Nephron progenitor cell (in vitro differentiated cells): ENCODE results near the gene RXYLT1.

ENCODE experiments used
- DNase-seq: peaks from one replicate; pipeline ENCODE4 v3.0.0; 2021
- H3K27ac Mint-ChIP-seq: 2 replicates; pipeline ENCODE4 v1.8.0; 2021; ENCODE audit warnings: mild to moderate bottlenecking, moderate library complexity, mixed read lengths
- H3K27me3 Mint-ChIP-seq: 2 replicates; pipeline ENCODE4 v1.8.0; 2021; ENCODE audit warnings: mild to moderate bottlenecking, low read depth, mixed read lengths; ENCODE audit not compliant: poor library complexity
- H3K36me3 Mint-ChIP-seq: 2 replicates; pipeline ENCODE4 v1.8.0; 2021; ENCODE audit warnings: low read depth, mixed read lengths
- H3K4me1 Mint-ChIP-seq: 2 replicates; pipeline ENCODE4 v1.8.0; 2021; ENCODE audit warnings: mixed read lengths
- H3K4me3 Mint-ChIP-seq: 2 replicates; pipeline ENCODE4 v1.8.0; 2021; ENCODE audit warnings: mild to moderate bottlenecking, moderate library complexity, mixed read lengths
- H3K9me3 Mint-ChIP-seq: 2 replicates; pipeline ENCODE4 v1.8.0; 2021; ENCODE audit warnings: mild to moderate bottlenecking, moderate library complexity, mixed read lengths
- TF ChIP-seq, protein P1 (sequence below): fragments of 200-600 bp; sonication (generic); IDR thresholded peaks from 2 replicates; pipeline ENCODE4 v1.5.0; 2021; ENCODE audit warnings: antibody characterized with exemption

RXYLT1 gene

DNA sequence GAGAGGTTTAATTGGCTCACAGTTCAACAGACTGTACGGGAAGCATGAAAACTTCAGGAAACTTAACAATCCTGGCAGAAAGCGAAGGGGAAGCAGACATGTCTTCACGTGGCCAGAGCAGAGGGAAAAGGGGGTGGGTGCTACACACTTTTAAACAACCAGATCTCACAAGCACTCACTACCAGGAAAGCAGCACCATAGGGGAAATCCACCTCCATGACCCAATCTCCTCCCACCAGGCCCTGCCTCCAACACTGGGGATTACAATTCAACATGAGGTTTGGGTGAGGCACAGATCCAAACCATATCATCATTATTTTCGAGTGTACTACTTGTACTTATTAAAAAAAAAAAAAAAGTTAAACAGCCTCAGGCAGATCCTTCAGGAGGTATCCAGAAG lies 29.9 kb downstream of the RXYLT1 start:
- no peak for DNase-seq
- no peaks in the 10 kb centered on the region for H3K9me3 Mint-ChIP-seq
- H3K4me1 Mint-ChIP-seq, result no peaks in the 10 kb centered on the region
- H3K36me3 Mint-ChIP-seq, result no peaks in the 10 kb centered on the region
- peaks cover 4% of the 10 kb centered on the region for H3K27me3 Mint-ChIP-seq
- TF ChIP-seq, protein P1, sequence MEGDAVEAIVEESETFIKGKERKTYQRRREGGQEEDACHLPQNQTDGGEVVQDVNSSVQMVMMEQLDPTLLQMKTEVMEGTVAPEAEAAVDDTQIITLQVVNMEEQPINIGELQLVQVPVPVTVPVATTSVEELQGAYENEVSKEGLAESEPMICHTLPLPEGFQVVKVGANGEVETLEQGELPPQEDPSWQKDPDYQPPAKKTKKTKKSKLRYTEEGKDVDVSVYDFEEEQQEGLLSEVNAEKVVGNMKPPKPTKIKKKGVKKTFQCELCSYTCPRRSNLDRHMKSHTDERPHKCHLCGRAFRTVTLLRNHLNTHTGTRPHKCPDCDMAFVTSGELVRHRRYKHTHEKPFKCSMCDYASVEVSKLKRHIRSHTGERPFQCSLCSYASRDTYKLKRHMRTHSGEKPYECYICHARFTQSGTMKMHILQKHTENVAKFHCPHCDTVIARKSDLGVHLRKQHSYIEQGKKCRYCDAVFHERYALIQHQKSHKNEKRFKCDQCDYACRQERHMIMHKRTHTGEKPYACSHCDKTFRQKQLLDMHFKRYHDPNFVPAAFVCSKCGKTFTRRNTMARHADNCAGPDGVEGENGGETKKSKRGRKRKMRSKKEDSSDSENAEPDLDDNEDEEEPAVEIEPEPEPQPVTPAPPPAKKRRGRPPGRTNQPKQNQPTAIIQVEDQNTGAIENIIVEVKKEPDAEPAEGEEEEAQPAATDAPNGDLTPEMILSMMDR, result no peak
- no peak overlapping the region for H3K4me3 Mint-ChIP-seq
- no peak overlapping the region for H3K27ac Mint-ChIP-seq

DNA sequence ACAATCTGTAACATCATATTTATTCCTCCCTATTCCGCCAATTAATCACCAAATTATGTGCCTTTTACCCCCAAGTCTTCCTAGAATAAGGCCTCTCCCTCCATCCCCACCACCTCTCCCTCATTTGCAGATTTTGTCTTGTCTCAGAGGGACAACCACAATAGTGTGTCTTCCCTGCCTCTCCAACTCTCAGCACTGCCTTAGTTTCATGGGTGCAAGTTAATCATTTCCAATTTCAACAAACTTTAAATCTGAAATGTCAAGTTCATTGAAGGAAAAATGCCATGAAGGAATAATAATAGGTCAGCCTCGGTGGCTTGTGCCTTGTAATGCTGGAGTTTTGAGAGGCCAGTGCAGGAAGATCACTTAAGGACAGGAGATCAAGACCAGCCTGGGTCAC lies 31.6 kb downstream of the RXYLT1 start:
- no peaks in the 10 kb centered on the region for H3K9me3 Mint-ChIP-seq
- H3K27me3 Mint-ChIP-seq, result peaks cover 4% of the 10 kb centered on the region
- TF ChIP-seq, protein P1, result no peak
- DNase-seq, result no peak
- H3K27ac Mint-ChIP-seq, result no peak overlapping the region
- no peak overlapping the region for H3K4me3 Mint-ChIP-seq
- H3K36me3 Mint-ChIP-seq, result no peaks in the 10 kb centered on the region
- no peaks in the 10 kb centered on the region for H3K4me1 Mint-ChIP-seq

DNA sequence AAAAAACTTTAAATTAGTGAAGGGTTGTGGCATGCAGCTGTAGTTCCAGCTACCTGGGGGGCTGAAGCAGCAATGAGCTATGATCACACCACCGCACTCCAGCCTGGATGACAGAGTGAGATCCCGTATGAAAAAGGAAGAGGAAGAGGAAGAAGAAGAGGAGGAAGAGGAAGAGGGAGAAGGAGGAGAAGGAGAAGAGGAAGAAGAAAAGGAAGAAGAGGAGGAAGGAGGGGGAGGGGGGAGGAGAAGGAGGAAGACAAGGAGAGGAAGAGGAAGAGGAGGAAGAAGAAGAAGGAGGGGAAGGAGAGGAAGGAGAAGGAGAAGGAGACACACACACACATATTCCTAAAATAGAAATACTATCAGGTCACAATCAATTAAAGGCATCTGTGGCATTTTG lies 32.0 kb downstream of the RXYLT1 start:
- no peaks in the 10 kb centered on the region for H3K9me3 Mint-ChIP-seq
- no peaks in the 10 kb centered on the region for H3K36me3 Mint-ChIP-seq
- H3K27ac Mint-ChIP-seq, result no peak overlapping the region
- no peak for DNase-seq
- peaks cover 4% of the 10 kb centered on the region for H3K27me3 Mint-ChIP-seq
- H3K4me1 Mint-ChIP-seq, result no peaks in the 10 kb centered on the region
- TF ChIP-seq, protein P1, result no peak
- H3K4me3 Mint-ChIP-seq, result no peak overlapping the region

DNA sequence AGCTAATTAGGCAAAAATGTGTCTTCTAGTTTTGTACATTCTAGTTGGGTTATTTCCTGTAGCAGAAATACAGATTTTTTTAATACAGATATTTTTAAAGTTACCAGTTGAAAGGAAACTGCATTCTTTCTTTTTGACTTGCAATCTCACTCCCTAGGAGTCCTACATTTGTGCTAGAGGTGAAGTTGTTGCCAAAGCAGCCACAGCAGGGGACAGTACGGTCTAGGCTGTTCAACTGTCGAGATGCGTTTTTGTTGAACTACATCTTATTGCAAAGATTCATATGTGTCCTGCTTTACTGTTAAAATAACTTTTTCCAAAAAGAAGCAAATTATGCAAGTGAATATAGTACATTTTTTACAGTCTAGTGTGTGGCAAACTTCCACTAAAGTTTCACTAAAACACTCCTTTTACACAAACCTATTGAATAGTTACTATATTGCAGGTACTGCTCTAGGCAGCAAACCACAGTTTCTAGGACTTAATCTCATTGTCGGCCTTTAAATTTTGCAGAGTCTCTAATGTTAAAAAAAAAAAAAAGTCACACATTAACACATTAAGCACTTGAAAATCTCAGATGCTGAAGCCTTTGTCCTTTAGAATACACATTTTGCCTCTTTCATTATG lies 34.5 kb downstream of the RXYLT1 start:
- Mint-ChIP-seq H3K27me3 (peaks cover 4% of the 10 kb centered on the region), H3K27ac (no peak overlapping the region), H3K4me3 (no peak overlapping the region), H3K36me3 (no peaks in the 10 kb centered on the region), H3K4me1 (no peaks in the 10 kb centered on the region), H3K9me3 (peaks cover 8% of the 10 kb centered on the region)
- TF ChIP-seq, protein P1, result no peak
- DNase-seq, result no peak

DNA sequence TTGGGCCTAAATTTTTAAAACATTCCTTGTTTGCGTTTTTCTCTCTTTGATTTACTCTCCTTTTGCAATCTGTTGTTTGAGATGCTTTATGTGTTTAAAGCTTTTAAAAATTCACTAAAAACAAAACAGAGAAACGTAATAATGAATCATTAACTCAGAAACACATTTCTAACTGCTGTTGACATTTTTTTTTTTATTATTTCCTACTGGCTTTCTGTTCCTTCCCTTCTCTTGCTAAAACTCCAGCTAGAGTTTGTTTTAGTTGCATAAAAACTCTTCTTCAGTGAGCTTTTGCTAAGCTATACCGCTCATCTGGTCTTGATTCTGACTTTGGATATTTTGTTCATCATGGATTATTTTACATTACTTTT lies 35.8 kb downstream of the RXYLT1 start:
- no peak for DNase-seq
- Mint-ChIP-seq H3K4me3 (no peak overlapping the region), H3K27me3 (peaks cover 4% of the 10 kb centered on the region), H3K4me1 (no peaks in the 10 kb centered on the region), H3K36me3 (no peaks in the 10 kb centered on the region), H3K9me3 (peaks cover 19% of the 10 kb centered on the region), H3K27ac (no peak overlapping the region)
- TF ChIP-seq, protein P1, result no peak

GRCh38 chr12:63816031-63816430 lies 36.3 kb downstream of the RXYLT1 start:
- no peak overlapping the region for H3K27ac Mint-ChIP-seq

More at GRCh38 chr12:63816031-63816430, 36.3 kb downstream of the RXYLT1 start:
- H3K4me3 Mint-ChIP-seq, result no peak overlapping the region
- DNase-seq, result no peak
- TF ChIP-seq, protein P1, result no peak
- H3K27me3 Mint-ChIP-seq, result peaks cover 4% of the 10 kb centered on the region
- H3K4me1 Mint-ChIP-seq, result no peaks in the 10 kb centered on the region
- no peaks in the 10 kb centered on the region for H3K36me3 Mint-ChIP-seq
- peaks cover 21% of the 10 kb centered on the region for H3K9me3 Mint-ChIP-seq
